Upper lobe of left lung (tissue), 6 donors: ENCODE data around the gene ZNF761. TPM values are rescaled to one million over a fixed set of nuclear protein-coding genes. Genes with fewer than 3 reads are reported as not detected.
"Not testable (repeated sequence)": the region's sequence is repeated elsewhere in the genome, so short reads cannot be mapped to it uniquely, and the experiment has no call there.

Experiments used
- ATAC-seq, 2 donors: fragments of 200-7000 bp; cut with Tn5 transposase; one replicate each; pipeline ENCODE4 v1.9.1; 2022; ENCODE audit warnings: mild to moderate bottlenecking in 2 of 2, moderate library complexity in 2 of 2; ENCODE audit not compliant: low FRiP score in 2 of 2
- DNase-seq, 2 donors: peaks; one replicate each; pipeline ENCODE4 v3.0.0-alpha.2; 2019 to 2020
- H3K27ac ChIP-seq, 4 donors: fragments of 200-600 bp; sonication (generic); one replicate each; pipeline ENCODE4 v1.5.1; 2016 to 2019
- H3K27me3 ChIP-seq, 4 donors: fragments of 200-600 bp; sonication (generic); one replicate each; pipeline ENCODE4 v1.5.1; 2017 to 2019
- H3K36me3 ChIP-seq, 4 donors: fragments of 200-600 bp; sonication (generic); one replicate each; pipeline ENCODE4 v1.5.1; 2016 to 2019
- H3K4me1 ChIP-seq, 4 donors: fragments of 200-600 bp; sonication (generic); one replicate each; pipeline ENCODE4 v1.5.1; 2018 to 2019
- H3K4me3 ChIP-seq, 4 donors: fragments of 200-600 bp; sonication (generic); one replicate each; pipeline ENCODE4 v1.5.1; 2017 to 2019; ENCODE audit warnings: mild to moderate bottlenecking in 2 of 4, moderate library complexity in 1 of 4
- H3K9me3 ChIP-seq, 4 donors: fragments of 200-600 bp; sonication (generic); one replicate each; pipeline ENCODE4 v1.5.1; 2018 to 2019
- CTCF ChIP-seq, 6 experiments: fragments of 450-650 bp in 4 of 6; fragments of 200-600 bp in 2 of 6; sonication (generic) in 2 of 6; IDR thresholded peaks; one replicate each; pipeline ENCODE4 v1.5.1; 2016 to 2019; ENCODE audit warnings: antibody characterized with exemption in 6 of 6
- EP300 ChIP-seq, 4 donors: sonication (generic); formaldehyde crosslinking; IDR thresholded peaks; one replicate each; pipeline ENCODE4 v1.5.1; 2017; ENCODE audit warnings: antibody characterized with exemption in 4 of 4, control low read depth in 2 of 4
- POLR2A ChIP-seq, 4 donors: fragments of 450-650 bp; IDR thresholded peaks; one replicate each; pipeline ENCODE4 v1.5.1; 2016 to 2017; ENCODE audit warnings: antibody characterized with exemption in 4 of 4, mild to moderate bottlenecking in 2 of 4
- POLR2AphosphoS5 ChIP-seq, 2 donors: sonication (generic); formaldehyde crosslinking; IDR thresholded peaks; one replicate each; pipeline ENCODE4 v1.5.1; 2017; ENCODE audit warnings: antibody characterized with exemption in 2 of 2
- WGBS, 2 donors: methylation state at CpG; one replicate each; pipeline ENCODE4 v1.1.5; 2017 to 2018; 5-methylcytosine and 5-hydroxymethylcytosine counted together
- total RNA-seq, 6 donors: library from RNA; depleted of rRNA in 4 of 6; stranded (reverse); fragments of >200 nt in 4 of 6; gene quantifications; one replicate each; pipeline versions ENCODE4 v1.1.0 to v1.2.1, GENCODE V29; 2016 to 2021
- donor health status: DM: no; HTN: no; CAD: no; lungs with moderate emphysema.
- donor health status: DM: no; HTN: yes; CAD: no; lungs with severe emphysema.

Gene ZNF761
- total RNA-seq, 6 donors from 2014 or later = 5.0 to 26.2 (median 9.5) TPM

GRCh38 chr19:53467485-53468262 lies 35.9 kb downstream of the ZNF761 start, which contains the start of gene ZNF813:
Gene ZNF813, plus strand, starts transcription at chr19:53467733. Its CDS starts 16,090 bp downstream, at chr19:53483823.
- 0 to 1% methylated on average over 40 to 51 of the region's 55 CpGs for WGBS, 2 donors
- peak within 1 kb of the TSS; percentile 78 to 87 (median 82) for H3K27ac ChIP-seq
- peaks cover 5 to 17% (median 14%) of the 10 kb centered on the region in 4 donors for H3K4me1 ChIP-seq
- DNase-seq (peak; percentile 96 to 100), ATAC-seq (peak; percentile 98 to 99)
- peaks cover 0 to 7% (median 3%) of the 10 kb centered on the region in 4 donors for H3K9me3 ChIP-seq
- no peaks in the 10 kb centered on the region for H3K36me3 ChIP-seq
- H3K27me3 ChIP-seq = no peaks in the 10 kb centered on the region
- peak within 1 kb of the TSS; percentile 70 to 78 (median 73) for H3K4me3 ChIP-seq
- TF ChIP-seq EP300 (IDR thresholded peaks at IDR 0.05) (no peak), POLR2AphosphoS5 (IDR thresholded peaks at IDR 0.05) (peak; percentile 79 to 84), POLR2A (IDR thresholded peaks at IDR 0.05) (peak in 3 of 4 donors; percentile 13 to 58 (median 32))

GRCh38 chr19:53468628-53469027 lies 36.8 kb downstream of the ZNF761 start:
- DNase-seq, H3K9me3 ChIP-seq, H3K36me3 ChIP-seq, H3K27me3 ChIP-seq, ATAC-seq: not testable (repeated sequence)
- 23 to 30% methylated on average over 8 of the region's 8 CpGs for WGBS, 2 donors
- peak overlapping the region in 3 of 4 donors; percentile 72 to 78 (median 74) for H3K4me3 ChIP-seq
- peaks cover 5 to 17% (median 14%) of the 10 kb centered on the region in 4 donors for H3K4me1 ChIP-seq
- H3K27ac ChIP-seq = peak overlapping the region; percentile 78 to 87 (median 82)

- DNase-seq (no peak), ATAC-seq (no peak)
- H3K27ac ChIP-seq = no peak overlapping the region
- H3K4me3 ChIP-seq = no peak overlapping the region
- H3K36me3 ChIP-seq = peaks cover 0 to 10% (median 4%) of the 10 kb centered on the region in 4 donors
- H3K4me1 ChIP-seq = peaks cover 1 to 15% (median 11%) of the 10 kb centered on the region in 4 donors
- TF ChIP-seq CTCF (IDR thresholded peaks at IDR 0.05) (no peak), POLR2A (IDR thresholded peaks at IDR 0.05) (no peak), EP300 (IDR thresholded peaks at IDR 0.05) (no peak), POLR2AphosphoS5 (IDR thresholded peaks at IDR 0.05) (no peak)
- no peaks in the 10 kb centered on the region for H3K27me3 ChIP-seq
- WGBS, 2 donors = 85 to 96% methylated on average over 7 of the region's 7 CpGs
- peaks cover 0 to 21% (median 7%) of the 10 kb centered on the region in 4 donors for H3K9me3 ChIP-seq
These were observed 40.1 kb downstream of the ZNF761 start for GRCh38 chr19:53471916-53472315.

GRCh38 chr19:53474832-53475231 lies 43.0 kb downstream of the ZNF761 start:
- Histone ChIP-seq H3K36me3 (peaks cover 0 to 28% (median 19%) of the 10 kb centered on the region in 4 donors), H3K9me3 (peaks cover 0 to 43% (median 26%) of the 10 kb centered on the region in 4 donors)

GRCh38 chr19:53475470-53475869 lies 43.7 kb downstream of the ZNF761 start:
- not testable (repeated sequence) for H3K4me3 ChIP-seq, H3K4me1 ChIP-seq, H3K27me3 ChIP-seq, ATAC-seq, H3K27ac ChIP-seq, DNase-seq
- 72 to 86% methylated on average over 6 of the region's 6 CpGs for WGBS, 2 donors
- peaks cover 6 to 50% (median 32%) of the 10 kb centered on the region in 4 donors for H3K9me3 ChIP-seq
- peaks cover 0 to 31% (median 22%) of the 10 kb centered on the region in 4 donors for H3K36me3 ChIP-seq

More at GRCh38 chr19:53474832-53475231, 43.0 kb downstream of the ZNF761 start:
- H3K27me3 ChIP-seq, H3K27ac ChIP-seq, ATAC-seq, H3K4me1 ChIP-seq, H3K4me3 ChIP-seq, DNase-seq: not testable (repeated sequence)
- 33 to 46% methylated on average over 1 of the region's 1 CpG for WGBS, 2 donors

- not testable (repeated sequence) for ATAC-seq
- H3K36me3 ChIP-seq = peaks cover 7 to 58% (median 36%) of the 10 kb centered on the region in 4 donors
- 96% methylated on average over 2 of the region's 2 CpGs for WGBS, 2 donors
These were observed 52.0 kb downstream of the ZNF761 start for GRCh38 chr19:53483751-53484150.

GRCh38 chr19:53485046-53486004 lies 53.5 kb downstream of the ZNF761 start:
- ATAC-seq (no peak), DNase-seq (no peak)
- Histone ChIP-seq H3K9me3 (peaks cover 15 to 55% (median 53%) of the 10 kb centered on the region in 4 donors), H3K4me1 (no peaks in the 10 kb centered on the region), H3K4me3 (no peak overlapping the region), H3K27ac (no peak overlapping the region), H3K36me3 (peaks cover 18 to 63% (median 37%) of the 10 kb centered on the region in 4 donors), H3K27me3 (no peaks in the 10 kb centered on the region)
- TF ChIP-seq CTCF (IDR thresholded peaks at IDR 0.05) (no peak), POLR2AphosphoS5 (IDR thresholded peaks at IDR 0.05) (no peak), EP300 (IDR thresholded peaks at IDR 0.05) (no peak), POLR2A (IDR thresholded peaks at IDR 0.05) (no peak)
- WGBS, 2 donors = 78 to 94% methylated on average over 8 of the region's 8 CpGs

More at GRCh38 chr19:53483751-53484150, 52.0 kb downstream of the ZNF761 start:
- DNase-seq, H3K27ac ChIP-seq, H3K4me3 ChIP-seq, H3K27me3 ChIP-seq, H3K4me1 ChIP-seq: not testable (repeated sequence)
- H3K9me3 ChIP-seq = peaks cover 16 to 54% (median 50%) of the 10 kb centered on the region in 4 donors
